HG03280 (cell line): ENCODE measurements around the gene GARIN3.
"Not testable (repeated sequence)": the region's sequence is repeated elsewhere in the genome, so short reads cannot be mapped to it uniquely, and the experiment has no call there.

Experiments used
- ATAC-seq: cut with Tn5 transposase; IDR thresholded peaks from one replicate; pipeline ENCODE4 v1.9.1; 2021; ENCODE audit warnings: mild to moderate bottlenecking, moderate library complexity; ENCODE audit not compliant: unreplicated experiment

The GARIN3 gene

GRCh38 chr5:157166214-157167213 is at the start of gene GARIN3:
Gene GARIN3, minus strand, starts transcription at chr5:157166264. Its CDS starts 96 bp downstream, at chr5:157166168.
- ATAC-seq = no peak

- peak; percentile 31 for ATAC-seq
Observed at GRCh38 chr5:157215514-157216167, 49.6 kb upstream of the GARIN3 start.

GRCh38 chr5:157214861-157215513 is 48.9 kb upstream of the GARIN3 start:
- peak; percentile 31 for ATAC-seq

- no peak for ATAC-seq
Observed at GRCh38 chr5:157214415-157214814, 48.4 kb upstream of the GARIN3 start.

GRCh38 chr5:157213527-157214243 is 47.6 kb upstream of the GARIN3 start:
- no peak for ATAC-seq

GRCh38 chr5:157212307-157212706 is 46.2 kb upstream of the GARIN3 start:
- no peak for ATAC-seq

- ATAC-seq = not testable (repeated sequence)
Observed at GRCh38 chr5:157210652-157211051, 44.6 kb upstream of the GARIN3 start.

GRCh38 chr5:157205708-157206107 is 39.6 kb upstream of the GARIN3 start:
- ATAC-seq = no peak

- ATAC-seq = no peak
Observed at GRCh38 chr5:157204765-157205164, 38.7 kb upstream of the GARIN3 start.

- no peak for ATAC-seq
Observed at GRCh38 chr5:157203417-157203816, 37.4 kb upstream of the GARIN3 start.

- no peak for ATAC-seq
Observed at GRCh38 chr5:157201857-157202256, 35.8 kb upstream of the GARIN3 start.

- ATAC-seq = no peak
Observed at GRCh38 chr5:157198277-157198986, 32.4 kb upstream of the GARIN3 start.

GRCh38 chr5:157197086-157197485 is 31.0 kb upstream of the GARIN3 start:
- ATAC-seq = no peak

- no peak for ATAC-seq
Observed at GRCh38 chr5:157196045-157196444, 30.0 kb upstream of the GARIN3 start.

GRCh38 chr5:157193699-157194424 is 27.8 kb upstream of the GARIN3 start:
- no peak for ATAC-seq

- ATAC-seq = no peak
Observed at GRCh38 chr5:157189223-157189622, 23.2 kb upstream of the GARIN3 start.

- no peak for ATAC-seq
Observed at GRCh38 chr5:157188270-157188669, 22.2 kb upstream of the GARIN3 start.

- no peak for ATAC-seq
Observed at GRCh38 chr5:157187046-157187754, 21.1 kb upstream of the GARIN3 start.
